Measurements from ENCODE around the gene THBS4.

The THBS4 gene

GRCh38 chr5:80094236-80094738 is 59.1 kb downstream of the THBS4 start:
- TF ChIP-seq CTCF (IDR thresholded peaks at IDR 0.05; ENCODE audit: low read depth, low read length, missing control alignments), result no peak
- no peak for DNase-seq (ENCODE audit: low read depth)
- H3K4me3 ChIP-seq (ENCODE audit: low read depth, low read length), result no peak overlapping the region

- no peak overlapping the region for H3K4me3 ChIP-seq (ENCODE audit: low read depth, low read length)
- no peak for TF ChIP-seq CTCF (IDR thresholded peaks at IDR 0.05; ENCODE audit: low read depth, low read length, missing control alignments)
- DNase-seq (ENCODE audit: low read depth), result no peak
Observed at GRCh38 chr5:80097451-80097850, 62.3 kb downstream of the THBS4 start.

GRCh38 chr5:80101993-80102392 is 66.8 kb downstream of the THBS4 start:
- H3K4me3 ChIP-seq (ENCODE audit: low read depth, low read length), result no peak overlapping the region
- DNase-seq (ENCODE audit: low read depth), result no peak
- TF ChIP-seq CTCF (IDR thresholded peaks at IDR 0.05; ENCODE audit: low read depth, low read length, missing control alignments), result no peak

GRCh38 chr5:80103371-80103770 is 68.2 kb downstream of the THBS4 start:
- DNase-seq (ENCODE audit: low read depth), result no peak
- TF ChIP-seq CTCF (IDR thresholded peaks at IDR 0.05; ENCODE audit: low read depth, low read length, missing control alignments), result no peak
- no peak overlapping the region for H3K4me3 ChIP-seq (ENCODE audit: low read depth, low read length)

GRCh38 chr5:80105698-80106439 is 70.7 kb downstream of the THBS4 start:
- TF ChIP-seq CTCF (IDR thresholded peaks at IDR 0.05; ENCODE audit: low read depth, low read length, missing control alignments), result no peak
- DNase-seq (ENCODE audit: low read depth), result no peak
- H3K4me3 ChIP-seq (ENCODE audit: low read depth, low read length), result no peak overlapping the region

GRCh38 chr5:80106916-80107315 is 71.8 kb downstream of the THBS4 start:
- H3K4me3 ChIP-seq (ENCODE audit: low read depth, low read length), result no peak overlapping the region
- DNase-seq (ENCODE audit: low read depth), result no peak
- no peak for TF ChIP-seq CTCF (IDR thresholded peaks at IDR 0.05; ENCODE audit: low read depth, low read length, missing control alignments)
